C4-2B (cell line): ENCODE data around the gene ZNRF1.
"Not testable (repeated sequence)": the region's sequence is repeated elsewhere in the genome, so short reads cannot be mapped to it uniquely, and the experiment has no call there.

Experiments
- ZFX ChIP-seq: fragments of 450-650 bp; IDR thresholded peaks from 2 replicates; pipeline ENCODE4 v1.6.1; 2017
- TF ChIP-seq, protein P1 (sequence below): fragments of 450-650 bp; conservative IDR thresholded peaks from 2 replicates; pipeline ENCODE4 v1.5.1; 2017; ENCODE audit warnings: mild to moderate bottlenecking

DNA sequence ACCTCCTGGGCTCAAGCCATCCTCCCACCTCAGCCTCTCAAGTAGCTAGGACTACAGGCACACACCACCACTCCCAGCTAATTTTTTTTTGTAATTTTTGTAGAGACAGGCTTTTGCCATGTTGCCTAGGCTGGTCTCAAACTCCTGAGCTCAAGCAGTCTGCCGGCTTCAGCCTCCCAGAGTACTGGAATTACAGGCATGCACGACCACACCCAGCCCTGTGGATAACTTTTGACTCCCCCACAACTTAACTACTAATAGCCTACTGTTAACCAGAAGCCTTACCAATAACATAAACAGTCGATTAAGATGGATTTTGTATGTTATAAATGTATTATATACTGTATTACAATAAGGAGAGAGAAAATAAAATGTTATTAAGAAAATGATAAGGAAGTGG, 92.8 kb downstream of the ZNRF1 start:
- TF ChIP-seq, protein P1, sequence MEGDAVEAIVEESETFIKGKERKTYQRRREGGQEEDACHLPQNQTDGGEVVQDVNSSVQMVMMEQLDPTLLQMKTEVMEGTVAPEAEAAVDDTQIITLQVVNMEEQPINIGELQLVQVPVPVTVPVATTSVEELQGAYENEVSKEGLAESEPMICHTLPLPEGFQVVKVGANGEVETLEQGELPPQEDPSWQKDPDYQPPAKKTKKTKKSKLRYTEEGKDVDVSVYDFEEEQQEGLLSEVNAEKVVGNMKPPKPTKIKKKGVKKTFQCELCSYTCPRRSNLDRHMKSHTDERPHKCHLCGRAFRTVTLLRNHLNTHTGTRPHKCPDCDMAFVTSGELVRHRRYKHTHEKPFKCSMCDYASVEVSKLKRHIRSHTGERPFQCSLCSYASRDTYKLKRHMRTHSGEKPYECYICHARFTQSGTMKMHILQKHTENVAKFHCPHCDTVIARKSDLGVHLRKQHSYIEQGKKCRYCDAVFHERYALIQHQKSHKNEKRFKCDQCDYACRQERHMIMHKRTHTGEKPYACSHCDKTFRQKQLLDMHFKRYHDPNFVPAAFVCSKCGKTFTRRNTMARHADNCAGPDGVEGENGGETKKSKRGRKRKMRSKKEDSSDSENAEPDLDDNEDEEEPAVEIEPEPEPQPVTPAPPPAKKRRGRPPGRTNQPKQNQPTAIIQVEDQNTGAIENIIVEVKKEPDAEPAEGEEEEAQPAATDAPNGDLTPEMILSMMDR, result not testable (repeated sequence)
- not testable (repeated sequence) for TF ChIP-seq ZFX
